GM12801 (cell line): Measurements from ENCODE around the gene HRH3.

ENCODE experiments used
- CTCF ChIP-seq: IDR thresholded peaks from one replicate; pipeline ENCODE4 v1.5.1; 2011; ENCODE audit warnings: control low read depth; ENCODE audit not compliant: insufficient read length; ENCODE audit errors: extremely low read depth

HRH3 gene

DNA sequence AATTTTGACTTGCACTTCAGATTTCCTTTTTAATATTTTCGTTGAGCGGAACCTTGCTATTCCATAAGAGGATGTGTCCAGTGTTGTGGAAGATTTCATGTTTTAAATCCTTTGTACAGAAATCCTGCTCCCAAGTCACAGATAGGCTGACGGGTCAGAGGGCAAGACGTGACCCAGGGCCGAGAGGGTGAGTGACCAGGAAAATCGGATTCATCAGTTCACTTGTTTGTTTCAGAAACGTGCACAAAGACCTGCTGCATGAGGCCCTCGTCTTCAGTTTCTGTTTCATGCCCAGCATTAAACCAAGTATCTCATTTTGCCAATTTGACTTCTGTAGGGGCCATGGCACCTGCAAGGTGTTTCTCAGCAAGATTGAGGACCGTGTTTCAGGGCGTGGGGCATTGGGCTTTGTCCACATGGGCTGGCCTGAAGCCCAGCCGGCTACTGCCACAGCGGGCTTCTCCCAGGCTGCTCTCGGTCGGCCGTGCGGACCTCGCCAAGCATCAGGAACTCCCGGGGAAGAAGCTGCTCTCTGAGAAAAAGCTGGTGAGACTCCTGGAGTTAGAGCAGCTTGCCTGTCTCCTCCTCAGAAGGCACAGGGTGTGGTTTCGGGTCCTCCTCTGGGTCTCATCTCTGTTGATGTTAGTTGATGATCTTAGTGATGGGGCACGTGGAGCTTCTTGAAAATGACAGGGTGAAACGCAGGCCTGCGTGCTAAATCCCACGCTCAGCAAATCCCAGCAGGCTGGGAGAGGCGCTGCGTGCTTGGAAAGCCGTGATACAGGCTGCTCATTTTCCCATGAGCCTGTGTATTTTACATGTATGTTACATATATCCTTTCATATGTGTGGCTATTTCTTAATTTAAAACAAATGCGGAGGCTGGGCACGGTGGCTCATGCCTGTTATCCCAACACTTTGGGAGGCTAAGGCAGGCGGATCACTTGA, 26.7 kb downstream of the HRH3 start:
- no peak for TF ChIP-seq CTCF

DNA sequence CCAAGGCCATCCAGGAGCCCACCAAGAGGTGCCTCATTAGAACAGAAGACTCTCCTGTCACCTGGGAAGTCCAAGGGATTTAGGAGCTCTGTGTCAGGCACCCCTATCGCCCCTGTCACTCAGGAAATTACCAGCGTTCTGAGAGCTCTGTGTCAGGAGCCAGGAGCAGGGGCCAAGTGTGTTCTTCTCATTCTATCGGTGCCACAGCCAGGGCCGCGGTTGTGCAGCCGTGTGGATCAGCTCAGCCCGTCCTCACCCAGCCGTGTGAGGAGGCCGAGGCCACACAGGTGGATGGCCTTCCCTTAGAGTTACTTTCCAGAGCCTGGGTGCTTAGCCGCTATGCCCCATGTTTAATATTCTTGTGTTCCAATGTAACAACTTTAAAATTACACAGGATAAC, 27.4 kb downstream of the HRH3 start:
- TF ChIP-seq CTCF, result no peak

GRCh38 chr20:62191781-62192559, 28.1 kb downstream of the HRH3 start:
- TF ChIP-seq CTCF, result no peak

- no peak for TF ChIP-seq CTCF
These were observed 29.3 kb downstream of the HRH3 start for GRCh38 chr20:62190639-62191411.

DNA sequence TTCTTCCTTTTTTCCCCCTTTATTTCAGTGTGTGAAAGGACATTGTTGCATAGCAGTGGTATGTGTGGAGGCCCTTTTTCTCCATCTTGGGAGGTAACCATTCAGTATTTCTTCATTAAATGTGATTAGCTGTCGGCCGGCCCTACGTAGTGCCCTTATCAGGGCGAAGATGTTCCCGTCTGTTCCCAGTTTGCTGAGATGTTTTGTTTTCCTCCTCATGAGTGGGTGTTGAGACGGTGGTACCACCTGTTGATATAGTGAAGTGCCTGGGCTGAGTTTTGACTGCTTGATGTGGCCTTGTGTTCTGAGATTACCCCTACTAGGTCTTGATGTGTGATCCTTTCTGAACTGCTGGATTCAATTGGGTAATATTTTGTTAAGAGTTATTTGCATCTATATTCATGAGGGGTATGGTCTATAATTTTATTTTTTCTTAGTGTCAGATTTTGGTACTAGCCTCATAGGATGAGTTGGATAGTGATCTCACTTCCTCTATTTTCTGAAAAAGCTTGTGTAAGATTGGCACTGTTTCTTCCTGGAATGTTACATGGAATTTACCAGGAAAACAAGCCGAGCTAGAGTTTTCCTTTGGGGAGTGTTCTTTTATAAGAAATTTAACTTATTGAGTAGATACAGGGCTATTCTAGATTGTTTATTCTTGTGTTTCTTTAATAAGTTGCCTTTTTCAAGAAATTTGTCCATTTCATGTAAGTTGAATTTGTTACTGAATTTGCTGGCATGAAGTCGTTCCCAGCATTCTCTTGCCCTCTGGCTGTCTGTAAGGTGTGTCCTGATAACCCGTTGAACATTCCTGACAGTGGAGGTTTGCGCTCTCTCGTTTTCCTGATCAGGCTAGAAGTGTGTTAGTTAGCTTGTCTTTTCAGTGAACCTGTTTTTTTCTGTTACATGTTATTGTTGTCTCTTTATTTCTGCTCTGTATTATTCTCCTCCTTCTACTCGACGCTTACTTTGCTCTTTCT, 32.9 kb downstream of the HRH3 start:
- TF ChIP-seq CTCF, result no peak

DNA sequence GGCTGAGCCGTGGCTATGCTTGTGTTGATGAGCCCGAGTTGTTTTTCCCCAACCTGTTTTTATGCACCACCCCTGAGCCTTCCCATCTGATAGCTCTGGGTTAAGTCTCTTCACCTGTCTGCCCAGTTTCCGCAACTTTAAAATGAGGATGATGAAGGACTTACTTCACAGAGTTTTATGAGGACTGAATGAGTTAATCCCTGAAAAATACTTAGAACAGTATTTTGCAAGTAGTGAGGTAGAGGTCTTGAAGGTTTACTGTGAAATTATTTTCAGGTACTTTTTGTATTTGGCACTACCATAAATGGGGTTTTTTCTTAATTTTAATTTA, 34.0 kb downstream of the HRH3 start:
- TF ChIP-seq CTCF, result no peak
